ES-I3 (cell line): Measurements from ENCODE around the gene ARHGEF2.

Experiments used
- H3K36me3 ChIP-seq: 2 replicates; pipeline ENCODE4 v1.6.1; 2013; ENCODE audit warnings: mild to moderate bottlenecking, low read length, control low read depth, moderate library complexity; ENCODE audit not compliant: insufficient read depth
- H3K4me1 ChIP-seq: 2 replicates; pipeline ENCODE4 v1.6.1; 2013; ENCODE audit warnings: mild to moderate bottlenecking, control low read depth, low read length; ENCODE audit not compliant: insufficient read depth
- H3K9ac ChIP-seq: 2 replicates; pipeline ENCODE4 v1.6.1; 2013; ENCODE audit warnings: low read depth, mild to moderate bottlenecking, low read length, moderate library complexity
- H3K9me3 ChIP-seq: 2 replicates; pipeline ENCODE4 v1.6.1; 2013; ENCODE audit warnings: mild to moderate bottlenecking, low read length, moderate library complexity; ENCODE audit not compliant: control insufficient read depth, insufficient read depth

ARHGEF2 gene

GRCh38 chr1:155950829-155951228 lies 27.5 kb downstream of the ARHGEF2 start:
- Histone ChIP-seq H3K36me3 (peaks cover 35% of the 10 kb centered on the region), H3K9ac (no peak overlapping the region), H3K9me3 (no peaks in the 10 kb centered on the region), H3K4me1 (peaks cover 13% of the 10 kb centered on the region; the same call in 1 of the 2 replicates)

- Histone ChIP-seq H3K9ac (no peak overlapping the region), H3K4me1 (peaks cover 13% of the 10 kb centered on the region; the same call in 1 of the 2 replicates), H3K9me3 (no peaks in the 10 kb centered on the region), H3K36me3 (peaks cover 30% of the 10 kb centered on the region)
Measured at GRCh38 chr1:155947741-155948140, 30.6 kb downstream of the ARHGEF2 start.

GRCh38 chr1:155947292-155947691 lies 31.1 kb downstream of the ARHGEF2 start:
- Histone ChIP-seq H3K36me3 (peaks cover 26% of the 10 kb centered on the region), H3K9me3 (no peaks in the 10 kb centered on the region), H3K4me1 (peaks cover 13% of the 10 kb centered on the region; the same call in 1 of the 2 replicates), H3K9ac (no peak overlapping the region)

- Histone ChIP-seq H3K9ac (no peak overlapping the region), H3K9me3 (no peaks in the 10 kb centered on the region), H3K4me1 (peaks cover 13% of the 10 kb centered on the region; the same call in 1 of the 2 replicates), H3K36me3 (peaks cover 20% of the 10 kb centered on the region)
Measured at GRCh38 chr1:155946633-155947219, 31.6 kb downstream of the ARHGEF2 start.

GRCh38 chr1:155944444-155944799 lies 33.9 kb downstream of the ARHGEF2 start:
- Histone ChIP-seq H3K9ac (no peak overlapping the region), H3K9me3 (no peaks in the 10 kb centered on the region), H3K36me3 (peaks cover 14% of the 10 kb centered on the region), H3K4me1 (peaks cover 22% of the 10 kb centered on the region)

- Histone ChIP-seq H3K36me3 (peaks cover 8% of the 10 kb centered on the region), H3K9ac (no peak overlapping the region), H3K4me1 (peaks cover 22% of the 10 kb centered on the region), H3K9me3 (no peaks in the 10 kb centered on the region)
Measured at GRCh38 chr1:155942578-155943141, 35.7 kb downstream of the ARHGEF2 start.

- no peak overlapping the region for H3K9ac ChIP-seq
- peaks cover 20% of the 10 kb centered on the region for H3K4me1 ChIP-seq
- no peaks in the 10 kb centered on the region for H3K9me3 ChIP-seq
- H3K36me3 ChIP-seq: peaks cover 6% of the 10 kb centered on the region
Measured at GRCh38 chr1:155941845-155942531, 36.4 kb downstream of the ARHGEF2 start.

- no peaks in the 10 kb centered on the region for H3K9me3 ChIP-seq
- no peak within 1 kb of the TSS; the same call in 1 of the 2 replicates for H3K9ac ChIP-seq
- H3K4me1 ChIP-seq: peaks cover 13% of the 10 kb centered on the region
- no peaks in the 10 kb centered on the region for H3K36me3 ChIP-seq
Measured at GRCh38 chr1:155940993-155941844, 37.1 kb downstream of the ARHGEF2 start, which contains the start of gene RXFP4. TSS of gene RXFP4 (plus strand) at chr1:155941638. CDS start at chr1:155941710, 72 bp downstream.

- H3K9ac ChIP-seq: no peak overlapping the region; the same call in 1 of the 2 replicates
- no peaks in the 10 kb centered on the region for H3K9me3 ChIP-seq
- no peaks in the 10 kb centered on the region for H3K36me3 ChIP-seq
- H3K4me1 ChIP-seq: peaks cover 10% of the 10 kb centered on the region
Measured at GRCh38 chr1:155940482-155940992, 37.8 kb downstream of the ARHGEF2 start.

GRCh38 chr1:155938220-155938627 lies 40.1 kb downstream of the ARHGEF2 start:
- Histone ChIP-seq H3K36me3 (peaks cover 2% of the 10 kb centered on the region; the same call in 1 of the 2 replicates), H3K4me1 (peaks cover 10% of the 10 kb centered on the region), H3K9ac (no peak overlapping the region), H3K9me3 (no peaks in the 10 kb centered on the region)

GRCh38 chr1:155934936-155935590 lies 43.3 kb downstream of the ARHGEF2 start:
- Histone ChIP-seq H3K4me1 (peaks cover 14% of the 10 kb centered on the region), H3K9me3 (no peaks in the 10 kb centered on the region), H3K9ac (peak overlapping the region; percentile 93), H3K36me3 (peaks cover 23% of the 10 kb centered on the region)

- no peaks in the 10 kb centered on the region for H3K9me3 ChIP-seq
- peaks cover 26% of the 10 kb centered on the region for H3K36me3 ChIP-seq
- H3K4me1 ChIP-seq: peaks cover 14% of the 10 kb centered on the region
- peak within 1 kb of the TSS; percentile 93 for H3K9ac ChIP-seq
Measured at GRCh38 chr1:155934097-155934935, 44.0 kb downstream of the ARHGEF2 start, which contains the start of gene KHDC4. TSS of gene KHDC4 (minus strand) at chr1:155934413. CDS start at chr1:155934373, 40 bp downstream.

- Histone ChIP-seq H3K36me3 (peaks cover 30% of the 10 kb centered on the region), H3K9me3 (no peaks in the 10 kb centered on the region), H3K9ac (peak overlapping the region; percentile 93), H3K4me1 (peaks cover 14% of the 10 kb centered on the region)
Measured at GRCh38 chr1:155933591-155934096, 44.7 kb downstream of the ARHGEF2 start.
